H1 (cell line): ENCODE data around the gene STK32A. TPM values are rescaled to one million over a fixed set of nuclear protein-coding genes. Genes with fewer than 3 reads are reported as not detected.

ENCODE experiments used
- CTCF ChIA-PET: fragments of 300-600 bp; sonication (Branson Sonifier 250); formaldehyde crosslinking; loops from one replicate; lab custom pipeline; 2021; ENCODE audit not compliant: partially characterized antibody; lab: Charles Lee
- POLR2A ChIA-PET: fragments of 300-600 bp; sonication (Branson Sonifier 250); formaldehyde crosslinking; loops from one replicate; lab custom pipeline; 2021; ENCODE audit warnings: inconsistent platforms; ENCODE audit not compliant: partially characterized antibody; lab: Charles Lee
- DNase-seq, 2 experiments: peaks; one replicate each; pipeline versions ENCODE4 v3.0.0 to v3.0.0-alpha.2; 2010 to 2022; ENCODE audit warnings: low spot score in 2 of 2, low read depth in 1 of 2, mixed read lengths in 1 of 2
- FAIRE-seq: peaks from 2 replicates; lab custom pipeline; 2011; peaks lifted over from hg19 to GRCh38; lab: Jason Lieb, UNC
- H2AFZ ChIP-seq: 2 replicates; pipeline ENCODE4 v1.8.1; 2012; ENCODE audit warnings: low read length, inconsistent platforms
- H2AK5ac ChIP-seq: 2 replicates; pipeline ENCODE4 v1.6.1; 2013; ENCODE audit warnings: low read depth, low read length
- H2BK120ac ChIP-seq: replicated peaks from 2 replicates; pipeline ENCODE3; 2013; ENCODE audit warnings: low read depth, low read length, inconsistent platforms
- H2BK12ac ChIP-seq: 2 replicates; pipeline ENCODE4 v1.6.1; 2013; ENCODE audit warnings: low read depth, low read length
- H2BK15ac ChIP-seq: 2 replicates; pipeline ENCODE4 v1.6.1; 2013; ENCODE audit warnings: low read length
- H2BK20ac ChIP-seq: 2 replicates; pipeline ENCODE4 v1.6.1; 2013; ENCODE audit warnings: low read length
- H2BK5ac ChIP-seq: 2 replicates; pipeline ENCODE4 v1.6.1; 2013; ENCODE audit warnings: low read depth, low read length
- H3K14ac ChIP-seq: 2 replicates; pipeline ENCODE4 v1.6.1; 2013; ENCODE audit warnings: inconsistent platforms; ENCODE audit not compliant: insufficient read length
- H3K18ac ChIP-seq: 2 replicates; pipeline ENCODE4 v1.6.1; 2013; ENCODE audit warnings: low read length; ENCODE audit errors: extremely low read depth
- H3K23ac ChIP-seq: 2 replicates; pipeline ENCODE4 v1.6.1; 2013; ENCODE audit warnings: inconsistent platforms; ENCODE audit not compliant: insufficient read length
- H3K23me2 ChIP-seq: 2 replicates; pipeline ENCODE4 v1.6.1; 2013; ENCODE audit warnings: low read depth, low read length
- H3K27ac ChIP-seq: 2 replicates; pipeline ENCODE4 v1.6.1; 2011; ENCODE audit warnings: low read depth, low read length, inconsistent platforms
- H3K27me3 ChIP-seq, 4 experiments: replicated peaks in 1 of 4; 1 replicate in 1 of 4; 2 replicates in 3 of 4; pipeline versions ENCODE4 v1.6.1 to v1.8.1; 2011 to 2013; ENCODE audit warnings: low read length in 3 of 4, mild to moderate bottlenecking in 3 of 4, inconsistent platforms in 2 of 4, mixed read lengths in 2 of 4, moderate library complexity in 1 of 4; ENCODE audit not compliant: control insufficient read depth in 3 of 4, insufficient read depth in 3 of 4; ENCODE audit errors: extremely low read depth in 1 of 4
- H3K36me3 ChIP-seq, 4 experiments: 2 replicates each; pipeline versions ENCODE4 v1.6.1 to v1.8.1; 2011 to 2013; ENCODE audit warnings: mild to moderate bottlenecking in 4 of 4, low read length in 3 of 4, moderate library complexity in 2 of 4, control low read depth in 1 of 4, inconsistent platforms in 1 of 4; ENCODE audit not compliant: insufficient read depth in 4 of 4, control insufficient read depth in 2 of 4
- H3K4ac ChIP-seq: replicated peaks from 2 replicates; pipeline ENCODE3; 2013; ENCODE audit warnings: low read length, low read depth, mixed read lengths, inconsistent platforms; ENCODE audit not compliant: insufficient read length
- H3K4me1 ChIP-seq, 4 experiments: replicated peaks in 1 of 4; 1 replicate in 1 of 4; 2 replicates in 3 of 4; pipeline versions ENCODE4 v1.6.1 to v1.8.1; 2011 to 2013; ENCODE audit warnings: low read length in 3 of 4, inconsistent platforms in 2 of 4, mixed read lengths in 1 of 4; ENCODE audit not compliant: insufficient read depth in 4 of 4, control insufficient read depth in 3 of 4
- H3K4me2 ChIP-seq, 2 experiments: 2 replicates each; pipeline versions ENCODE4 v1.6.1 to v1.8.1; 2011 to 2013; ENCODE audit warnings: low read depth in 2 of 2, low read length in 2 of 2, control low read depth in 1 of 2, inconsistent platforms in 1 of 2, mild to moderate bottlenecking in 1 of 2; ENCODE audit not compliant: insufficient read depth in 1 of 2
- H3K4me3 ChIP-seq, 4 experiments: fragments of 200-600, 300-600 bp in 1 of 4; sonication (generic), shearing (Covaris generic), sonication (Bioruptor Twin) in 1 of 4; 2 replicates each; pipeline versions ENCODE4 v1.5.1 to v1.8.1; 2011 to 2016; ENCODE audit warnings: low read length in 4 of 4, low read depth in 3 of 4, control low read depth in 2 of 4, inconsistent platforms in 2 of 4, mild to moderate bottlenecking in 2 of 4, mixed read lengths in 1 of 4, moderate library complexity in 1 of 4; ENCODE audit not compliant: insufficient read depth in 2 of 4; ENCODE audit errors: extremely low read depth in 1 of 4
- H3K56ac ChIP-seq: replicated peaks from 2 replicates; pipeline ENCODE3; 2013; ENCODE audit warnings: low read depth, mild to moderate bottlenecking, mixed read lengths, low read length, inconsistent platforms; ENCODE audit not compliant: insufficient read length
- H3K79me1 ChIP-seq: 2 replicates; pipeline ENCODE4 v1.6.1; 2013; ENCODE audit warnings: low read depth, low read length, control low read depth
- H3K79me2 ChIP-seq, 2 experiments: 2 replicates each; pipeline versions ENCODE4 v1.6.1 to v1.8.1; 2012 to 2013; ENCODE audit warnings: low read length in 2 of 2, mild to moderate bottlenecking in 2 of 2, inconsistent platforms in 1 of 2; ENCODE audit not compliant: insufficient read depth in 2 of 2, control insufficient read depth in 1 of 2
- H3K9ac ChIP-seq, 4 experiments: replicated peaks in 1 of 4; 1 replicate in 1 of 4; 2 replicates in 3 of 4; pipeline versions ENCODE4 v1.6.1 to v1.8.1; 2011 to 2013; ENCODE audit warnings: low read depth in 3 of 4, low read length in 3 of 4, control low read depth in 2 of 4, mild to moderate bottlenecking in 2 of 4, moderate library complexity in 2 of 4, inconsistent platforms in 1 of 4; ENCODE audit errors: extremely low read depth in 1 of 4
- H3K9me3 ChIP-seq, 2 experiments: 2 replicates each; pipeline versions ENCODE4 v1.6.1 to v1.8.1; 2012 to 2013; ENCODE audit warnings: mild to moderate bottlenecking in 2 of 2, moderate library complexity in 2 of 2, control low read depth in 1 of 2, inconsistent platforms in 1 of 2, low read depth in 1 of 2, low read length in 1 of 2, mixed read lengths in 1 of 2; ENCODE audit not compliant: insufficient read depth in 2 of 2
- H4K20me1 ChIP-seq, 2 experiments: replicated peaks in 1 of 2; 2 replicates each; pipeline versions ENCODE3 to v1.8.1; 2011 to 2013; ENCODE audit warnings: inconsistent platforms in 2 of 2, low read length in 2 of 2, mild to moderate bottlenecking in 1 of 2; ENCODE audit not compliant: insufficient read depth in 2 of 2, control insufficient read depth in 1 of 2
- H4K5ac ChIP-seq: 2 replicates; pipeline ENCODE4 v1.6.1; 2013; ENCODE audit warnings: low read length, low read depth, mixed read lengths, inconsistent platforms; ENCODE audit not compliant: insufficient read length
- H4K8ac ChIP-seq: 2 replicates; pipeline ENCODE4 v1.8.0; 2013; ENCODE audit warnings: mild to moderate bottlenecking, moderate library complexity, low read length, inconsistent platforms; ENCODE audit not compliant: insufficient read depth; ENCODE audit errors: extremely low read depth
- H4K91ac ChIP-seq: replicated peaks from 2 replicates; pipeline ENCODE3; 2013; ENCODE audit warnings: low read length, mixed read lengths, inconsistent platforms; ENCODE audit not compliant: insufficient read length
- ATF3 ChIP-seq: IDR thresholded peaks from 2 replicates; pipeline ENCODE4 v1.6.1; 2011; ENCODE audit warnings: low read depth, mild to moderate bottlenecking, low read length; ENCODE audit not compliant: insufficient read depth
- BCL11A ChIP-seq, 2 experiments: IDR thresholded peaks; one replicate each; pipeline ENCODE4 v1.6.1; 2011; ENCODE audit warnings: low read depth in 2 of 2, low read length in 2 of 2, mild to moderate bottlenecking in 2 of 2
- EGR1 ChIP-seq: IDR thresholded peaks from 2 replicates; pipeline ENCODE4 v1.6.1; 2011; ENCODE audit warnings: low read depth, low read length, borderline replicate concordance
- EP300 ChIP-seq, 2 experiments: IDR thresholded peaks; 1 replicate in 1 of 2; 2 replicates in 1 of 2; pipeline ENCODE4 v1.6.1; 2011 to 2012; ENCODE audit warnings: low read depth in 2 of 2, low read length in 2 of 2, mild to moderate bottlenecking in 2 of 2, borderline replicate concordance in 1 of 2, inconsistent platforms in 1 of 2, moderate library complexity in 1 of 2
- KDM5A ChIP-seq: fragments of 200-600 bp; IDR thresholded peaks from 2 replicates; pipeline ENCODE4 v1.7.1; 2012; ENCODE audit warnings: mild to moderate bottlenecking, low read length, inconsistent platforms, mixed read lengths
- SAP30 ChIP-seq: fragments of 300-600 bp; sonication (generic); IDR thresholded peaks from 2 replicates; pipeline ENCODE4 v1.7.1; 2012; ENCODE audit warnings: low read length, moderate library complexity, mild to moderate bottlenecking, inconsistent platforms; ENCODE audit not compliant: insufficient read depth, insufficient replicate concordance
- SUZ12 ChIP-seq: fragments of 200-600 bp; sonication (generic); IDR thresholded peaks from 2 replicates; pipeline ENCODE4 v1.6.1; 2012; ENCODE audit warnings: mild to moderate bottlenecking, inconsistent platforms, low read length, moderate library complexity, mixed read lengths
- TAF7 ChIP-seq: optimal IDR thresholded peaks from 2 replicates; pipeline ENCODE3; 2011; ENCODE audit warnings: low read depth, mild to moderate bottlenecking, inconsistent platforms, low read length, moderate library complexity, borderline replicate concordance
- TCF12 ChIP-seq: IDR thresholded peaks from 2 replicates; pipeline ENCODE4 v1.6.1; 2011; ENCODE audit warnings: low read depth, mild to moderate bottlenecking, low read length
- ZNF274 ChIP-seq: IDR thresholded peaks from 2 replicates; pipeline ENCODE4 v1.7.0; 2012; ENCODE audit warnings: low read length, borderline replicate concordance; ENCODE audit errors: extremely low read depth
- WGBS, 2 experiments: shearing (Covaris generic) in 1 of 2; methylation state at CpG; one replicate each; pipeline versions ENCODE4 v1.1.6 to v1.1.7; 2013 to 2015; ENCODE audit warnings: low lambda C conversion rate in 2 of 2, mixed read lengths in 2 of 2, inconsistent platforms in 1 of 2, low coverage in 1 of 2, missing lambda C conversion rate in 1 of 2; ENCODE audit not compliant: insufficient replicate concordance in 2 of 2, insufficient coverage in 1 of 2, insufficient read length in 1 of 2; ENCODE audit errors: extremely low coverage in 1 of 2, missing lambda C conversion rate in 1 of 2; 5-methylcytosine and 5-hydroxymethylcytosine counted together
- polyA plus RNA-seq, 7 experiments: library from polyadenylated mRNA; depleted of rRNA in 3 of 7; stranded (reverse) in 5 of 7; unstranded in 2 of 7; fragments of >200 nt in 5 of 7; fragments of 200-250 nt in 2 of 7; gene quantifications; 1 replicate in 5 of 7; 2 replicates in 1 of 7; 4 replicates in 1 of 7; pipeline versions ENCODE4 v1.2.1 to v1.2.3, GENCODE V29; 2011 to 2013; ENCODE audit warnings: missing spikeins in 2 of 7, mixed read lengths in 2 of 7
- total RNA-seq: library from RNA; stranded (reverse); fragmentation: NEBNext Ultra II Directional; extraction: Animal tissue kit (Norgen Biotek cat#: 25700); gene quantifications from 2 replicates; pipeline ENCODE4 v1.2.1, GENCODE V29; 2021
- TF ChIP-seq, protein P1 (sequence below): IDR thresholded peaks from 2 replicates; pipeline ENCODE4 v1.6.1; 2012; ENCODE audit warnings: low read length, inconsistent platforms

STK32A gene
- total and polyA plus RNA-seq, 2 of the 8 experiments (the other 6 are each of a cell fraction or from before 2014, with no cell fraction given), result 1.3 to 2.5 TPM

GRCh38 chr5:147413266-147413665, 178.4 kb downstream of the STK32A start:
- no peak overlapping the region for H2AFZ ChIP-seq
- H3K23ac ChIP-seq, result no peak overlapping the region
- H3K23me2 ChIP-seq, result no peaks in the 10 kb centered on the region
- no peaks in the 10 kb centered on the region for H3K27me3 ChIP-seq
- no peak overlapping the region for H4K91ac ChIP-seq
- H3K56ac ChIP-seq, result no peak overlapping the region
- ChIA-PET CTCF (interaction anchor here (0.9 to 3.2 kb wide), 5 partner anchors 13 to 24 kb away, joined by 3 to 12 read pairs (median 3); no protein-coding TSS in a partner anchor), POLR2A (interaction anchor here (3.2 kb wide), 1 partner anchor 13 kb away, joined by 10 read pairs; no protein-coding TSS in a partner anchor)
- H4K8ac ChIP-seq, result no peak overlapping the region
- H2BK5ac ChIP-seq, result no peak overlapping the region
- H3K4me3 ChIP-seq, result no peak overlapping the region
- H3K4ac ChIP-seq, result no peak overlapping the region
- peaks cover 11% of the 10 kb centered on the region for H3K79me1 ChIP-seq
- H2BK15ac ChIP-seq, result no peak overlapping the region
- DNase-seq, result no peak
- no peak overlapping the region for H3K9ac ChIP-seq
- H2BK120ac ChIP-seq, result no peak overlapping the region
- no peak overlapping the region for H3K4me2 ChIP-seq
- peaks cover 7 to 14% of the 10 kb centered on the region in 2 experiments for H4K20me1 ChIP-seq
- H3K9me3 ChIP-seq, result no peaks in the 10 kb centered on the region
- no peak overlapping the region for H4K5ac ChIP-seq
- no peak overlapping the region for H2BK12ac ChIP-seq
- no peak for FAIRE-seq
- H2AK5ac ChIP-seq, result no peak overlapping the region
- no peak overlapping the region for H2BK20ac ChIP-seq
- 93% methylated on average over 3 of the region's 3 CpGs; no CpG with 5 or more reads in 1 of the 2 experiments for WGBS, 2 experiments
- H3K36me3 ChIP-seq, result peaks cover 75 to 100% (median 96%) of the 10 kb centered on the region in 4 experiments
- peaks cover 4 to 29% of the 10 kb centered on the region in 2 experiments for H3K79me2 ChIP-seq
- H3K14ac ChIP-seq, result no peak overlapping the region
- H3K4me1 ChIP-seq, result no peaks in the 10 kb centered on the region
- TF ChIP-seq BCL11A (IDR thresholded peaks at IDR 0.05; ENCODE audit: low read depth in 2 of 2, low read length in 2 of 2) (no peak), TCF12 (no peak), ZNF274 (no peak), TAF7 (no peak), SAP30 (no peak), SUZ12 (no peak), KDM5A (no peak), EGR1 (no peak), ATF3 (no peak), EP300 (IDR thresholded peaks at IDR 0.05; ENCODE audit: borderline replicate concordance in 1 of 2, low read depth in 2 of 2, low read length in 2 of 2) (no peak)
- TF ChIP-seq, protein P1, sequence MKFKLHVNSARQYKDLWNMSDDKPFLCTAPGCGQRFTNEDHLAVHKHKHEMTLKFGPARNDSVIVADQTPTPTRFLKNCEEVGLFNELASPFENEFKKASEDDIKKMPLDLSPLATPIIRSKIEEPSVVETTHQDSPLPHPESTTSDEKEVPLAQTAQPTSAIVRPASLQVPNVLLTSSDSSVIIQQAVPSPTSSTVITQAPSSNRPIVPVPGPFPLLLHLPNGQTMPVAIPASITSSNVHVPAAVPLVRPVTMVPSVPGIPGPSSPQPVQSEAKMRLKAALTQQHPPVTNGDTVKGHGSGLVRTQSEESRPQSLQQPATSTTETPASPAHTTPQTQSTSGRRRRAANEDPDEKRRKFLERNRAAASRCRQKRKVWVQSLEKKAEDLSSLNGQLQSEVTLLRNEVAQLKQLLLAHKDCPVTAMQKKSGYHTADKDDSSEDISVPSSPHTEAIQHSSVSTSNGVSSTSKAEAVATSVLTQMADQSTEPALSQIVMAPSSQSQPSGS, result no peak
- TF ChIP-seq, all 59 proteins: peak for 0
- no peak overlapping the region for H3K18ac ChIP-seq
- H3K27ac ChIP-seq, result no peak overlapping the region
